PC-9 (cell line): ENCODE results near the gene STX7. TPM values are rescaled to one million over a fixed set of nuclear protein-coding genes. Genes with fewer than 3 reads are reported as not detected.

Source experiments
- BruUV-seq: library from RNA; stranded (reverse); fragments of 400-500 nt; replicated peaks from 2 replicates; lab custom pipeline; 2021; lab: Mats Ljungman, UMichigan
- CTCF ChIA-PET: fragments of 300-600 bp; sonication (Branson Sonifier 250); formaldehyde crosslinking; loops from one replicate; lab custom pipeline; 2022; ENCODE audit warnings: antibody characterized with exemption; lab: Charles Lee
- POLR2A ChIA-PET: fragments of 300-600 bp; sonication (Branson Sonifier 250); formaldehyde crosslinking; loops from one replicate; lab custom pipeline; 2022; ENCODE audit warnings: antibody characterized with exemption; ENCODE audit not compliant: unreplicated experiment; lab: Charles Lee
- DNase-seq, 2 experiments: peaks; one replicate each; pipeline versions ENCODE4 v3.0.0 to v3.0.0-alpha.2; 2015 to 2022; ENCODE audit warnings: mixed read lengths in 1 of 2
- H2AFZ ChIP-seq: fragments of 200-600 bp; sonication (generic); 2 replicates; pipeline ENCODE4 v1.8.1; 2017; ENCODE audit warnings: antibody characterized with exemption
- H3F3A ChIP-seq: fragments of 200-600 bp; sonication (generic); 2 replicates; pipeline ENCODE4 v1.8.1; 2017; ENCODE audit warnings: antibody characterized with exemption, mild to moderate bottlenecking, low read depth; ENCODE audit not compliant: insufficient read depth
- H3K27ac ChIP-seq: fragments of 200-600 bp; sonication (generic); 2 replicates; pipeline ENCODE4 v1.6.1; 2016; ENCODE audit warnings: mixed run types
- H3K27me3 ChIP-seq: fragments of 200-600 bp; sonication (generic); 2 replicates; pipeline ENCODE4 v1.6.1; 2016; ENCODE audit warnings: low read depth, mixed run types; ENCODE audit not compliant: insufficient read depth
- H3K36me3 ChIP-seq: fragments of 200-600 bp; sonication (generic); 2 replicates; pipeline ENCODE4 v1.6.1; 2016; ENCODE audit warnings: low read depth, mixed run types
- H3K4me1 ChIP-seq: fragments of 200-600 bp; sonication (generic); replicated peaks from 2 replicates; pipeline ENCODE4 v1.6.1; 2016; ENCODE audit warnings: mixed run types; ENCODE audit not compliant: insufficient read depth
- H3K4me2 ChIP-seq: fragments of 200-600 bp; sonication (generic); 2 replicates; pipeline ENCODE4 v1.6.1; 2017; ENCODE audit warnings: mixed run types
- H3K4me3 ChIP-seq: fragments of 200-600 bp; sonication (generic); 2 replicates; pipeline ENCODE4 v1.6.1; 2016; ENCODE audit warnings: mixed run types
- H3K79me2 ChIP-seq: fragments of 200-600 bp; sonication (generic); 2 replicates; pipeline ENCODE4 v1.6.1; 2017; ENCODE audit warnings: low read depth, mixed run types
- H3K9me2 ChIP-seq: fragments of 200-600 bp; sonication (generic); 2 replicates; pipeline ENCODE4 v1.8.1; 2017; ENCODE audit warnings: mild to moderate bottlenecking; ENCODE audit not compliant: insufficient read depth
- H3K9me3 ChIP-seq: fragments of 200-600 bp; sonication (generic); 2 replicates; pipeline ENCODE4 v1.8.1; 2016; ENCODE audit warnings: low read depth; ENCODE audit not compliant: insufficient read depth
- H4K20me1 ChIP-seq: fragments of 200-600 bp; sonication (generic); 2 replicates; pipeline ENCODE4 v1.8.1; 2017; ENCODE audit not compliant: insufficient read depth
- EZH2 ChIP-seq: fragments of 200-600 bp; sonication (generic); IDR thresholded peaks from 2 replicates; pipeline ENCODE4 v1.8.0; 2017; ENCODE audit warnings: antibody characterized with exemption, low read depth
- intact Hi-C: fragments of 100-400 bp; cut with micrococcal nuclease; formaldehyde crosslinking; loops from one replicate; pipeline ENCODE4 v1.10.0; 2022; ENCODE audit not compliant: unreplicated experiment
- total RNA-seq: library from RNA; stranded (reverse); gene quantifications from 2 replicates; pipeline ENCODE4 v1.2.3, GENCODE V29; 2021
- TF ChIP-seq, protein P1 (sequence below): fragments of 200-600 bp; sonication (generic); conservative IDR thresholded peaks from 2 replicates; pipeline ENCODE4 v1.6.1; 2017; ENCODE audit warnings: mixed run types, antibody characterized with exemption, mild to moderate bottlenecking, moderate library complexity

The STX7 gene
- total RNA-seq, 1 experiment from 2014 or later = 40.7 TPM

DNA sequence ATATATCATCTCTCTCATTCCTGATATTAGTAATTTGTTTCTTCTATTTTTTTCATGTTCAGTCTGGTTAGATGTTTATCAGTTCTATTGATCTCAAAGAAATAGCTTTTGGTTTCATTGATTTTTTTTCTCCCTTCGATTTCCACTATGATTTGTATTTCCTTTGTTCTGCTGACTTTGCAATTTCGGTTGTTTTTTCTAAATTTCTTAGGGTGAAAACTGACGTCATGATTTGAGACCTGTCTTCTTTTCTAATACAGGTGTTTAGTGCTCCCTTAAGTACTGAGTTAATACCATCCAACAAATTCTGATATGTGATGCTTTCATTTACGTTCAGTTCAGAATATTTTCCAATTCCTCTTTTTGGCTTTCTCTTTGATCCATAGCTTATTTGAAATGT, 25.2 kb downstream of the STX7 start:
- Histone ChIP-seq H3K4me3 (no peak overlapping the region), H3K9me2 (no peaks in the 10 kb centered on the region), H3K27ac (no peak overlapping the region), H3K9me3 (no peaks in the 10 kb centered on the region), H3K36me3 (no peaks in the 10 kb centered on the region), H3K79me2 (no peaks in the 10 kb centered on the region), H3K4me1 (no peaks in the 10 kb centered on the region), H3F3A (no peaks in the 10 kb centered on the region), H2AFZ (no peak overlapping the region), H4K20me1 (0 out of 2 replicates have a peak, but pooled peaks cover 4% of the 10 kb centered on the region), H3K4me2 (no peak overlapping the region), H3K27me3 (no peaks in the 10 kb centered on the region)
- CTCF ChIA-PET = no interaction called here
- no peak for TF ChIP-seq EZH2
- TF ChIP-seq, protein P1, sequence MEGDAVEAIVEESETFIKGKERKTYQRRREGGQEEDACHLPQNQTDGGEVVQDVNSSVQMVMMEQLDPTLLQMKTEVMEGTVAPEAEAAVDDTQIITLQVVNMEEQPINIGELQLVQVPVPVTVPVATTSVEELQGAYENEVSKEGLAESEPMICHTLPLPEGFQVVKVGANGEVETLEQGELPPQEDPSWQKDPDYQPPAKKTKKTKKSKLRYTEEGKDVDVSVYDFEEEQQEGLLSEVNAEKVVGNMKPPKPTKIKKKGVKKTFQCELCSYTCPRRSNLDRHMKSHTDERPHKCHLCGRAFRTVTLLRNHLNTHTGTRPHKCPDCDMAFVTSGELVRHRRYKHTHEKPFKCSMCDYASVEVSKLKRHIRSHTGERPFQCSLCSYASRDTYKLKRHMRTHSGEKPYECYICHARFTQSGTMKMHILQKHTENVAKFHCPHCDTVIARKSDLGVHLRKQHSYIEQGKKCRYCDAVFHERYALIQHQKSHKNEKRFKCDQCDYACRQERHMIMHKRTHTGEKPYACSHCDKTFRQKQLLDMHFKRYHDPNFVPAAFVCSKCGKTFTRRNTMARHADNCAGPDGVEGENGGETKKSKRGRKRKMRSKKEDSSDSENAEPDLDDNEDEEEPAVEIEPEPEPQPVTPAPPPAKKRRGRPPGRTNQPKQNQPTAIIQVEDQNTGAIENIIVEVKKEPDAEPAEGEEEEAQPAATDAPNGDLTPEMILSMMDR = no peak
- intact Hi-C loops = no loop called here
- no peak for DNase-seq
- POLR2A ChIA-PET = no interaction called here
- BruUV-seq = no TSS peak

DNA sequence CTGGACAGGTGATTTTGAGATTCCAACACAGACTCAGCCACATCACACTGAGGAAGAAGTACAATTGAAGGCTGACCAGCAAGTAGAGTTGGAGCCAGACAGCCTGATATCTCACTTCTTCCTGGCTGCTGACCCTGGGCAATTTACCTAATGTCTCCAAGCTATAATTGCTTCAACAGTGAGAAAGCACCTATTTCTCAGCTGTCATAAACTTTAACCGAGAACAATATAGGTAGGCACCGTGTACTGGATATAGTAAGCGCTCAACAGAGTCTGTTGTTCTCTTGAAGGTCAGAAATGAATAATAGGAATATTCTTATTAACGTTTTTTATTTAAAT, 28.3 kb downstream of the STX7 start:
- Histone ChIP-seq H3K9me3 (no peaks in the 10 kb centered on the region), H3K36me3 (no peaks in the 10 kb centered on the region), H3K79me2 (no peaks in the 10 kb centered on the region), H3K4me3 (no peak overlapping the region), H3K27me3 (no peaks in the 10 kb centered on the region), H3K27ac (no peak overlapping the region), H3K9me2 (no peaks in the 10 kb centered on the region), H3F3A (no peaks in the 10 kb centered on the region), H2AFZ (no peak overlapping the region), H4K20me1 (no peaks in the 10 kb centered on the region), H3K4me1 (no peaks in the 10 kb centered on the region), H3K4me2 (no peak overlapping the region)
- DNase-seq = no peak
- TF ChIP-seq, protein P1 = no peak
- TF ChIP-seq EZH2 = no peak
- ChIA-PET CTCF (interaction anchor here (0.5 to 3.2 kb wide), 9 partner anchors 18 to 570 kb away, joined by 3 to 19 read pairs (median 5); no protein-coding TSS in a partner anchor), POLR2A (interaction anchor here (0.6 kb wide), 1 partner anchor 29 kb away, joined by 4 read pairs; no protein-coding TSS in a partner anchor)
- BruUV-seq = no TSS peak
- intact Hi-C loops = loop anchor here (1.0 to 5.0 kb wide), 4 partner anchors 82 to 560 kb away; partner anchors contain the start of gene MOXD1

DNA sequence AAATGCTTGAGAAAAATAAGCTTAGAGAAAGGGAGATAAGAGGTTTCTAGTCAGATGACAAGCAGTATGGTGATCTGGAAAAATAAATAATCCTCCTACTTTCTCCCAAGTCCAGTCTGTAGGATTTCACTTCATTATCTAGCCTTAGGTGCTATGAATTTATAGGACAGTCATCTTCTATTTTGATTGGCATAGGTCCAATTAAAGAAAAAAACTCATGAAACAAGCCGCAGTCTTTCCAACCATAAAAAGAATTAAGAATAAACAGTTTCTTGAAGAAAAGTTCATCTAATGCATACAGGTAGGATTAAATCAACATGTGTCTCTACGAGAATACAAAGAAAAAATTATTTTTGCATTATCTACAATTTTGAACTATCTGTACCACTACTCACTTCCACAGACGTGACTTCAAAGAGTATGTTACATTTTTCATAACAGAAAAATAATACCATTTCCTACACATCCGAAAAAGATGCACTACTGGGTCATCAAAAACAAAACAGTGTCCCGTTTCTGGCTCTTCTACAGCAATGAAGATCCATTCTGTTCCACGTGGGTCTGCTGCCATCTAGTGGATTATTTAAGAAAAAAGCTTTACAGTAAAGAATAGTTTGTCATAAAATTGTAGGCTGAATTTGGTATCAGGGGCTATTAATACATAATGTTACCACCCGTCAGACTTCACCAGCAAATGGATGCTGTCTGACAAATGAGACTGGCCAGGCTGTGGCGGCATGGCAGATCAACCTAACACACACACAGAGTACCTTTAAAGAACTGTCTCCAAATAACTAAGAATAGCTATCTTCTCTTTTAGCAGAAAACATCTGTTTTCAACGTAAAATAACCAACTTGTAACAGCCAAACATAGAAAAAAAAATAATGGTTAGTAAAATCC, 28.9 kb downstream of the STX7 start:
- no TSS peak for BruUV-seq
- Histone ChIP-seq H4K20me1 (no peaks in the 10 kb centered on the region), H3K36me3 (no peaks in the 10 kb centered on the region), H3K9me2 (no peaks in the 10 kb centered on the region), H3K4me3 (no peak overlapping the region), H3F3A (no peaks in the 10 kb centered on the region), H3K27me3 (no peaks in the 10 kb centered on the region), H3K4me1 (no peaks in the 10 kb centered on the region), H3K9me3 (no peaks in the 10 kb centered on the region), H3K79me2 (0 out of 2 replicates have a peak, but pooled peaks cover under 1% of the 10 kb centered on the region), H3K27ac (no peak overlapping the region), H2AFZ (no peak overlapping the region), H3K4me2 (no peak overlapping the region)
- intact Hi-C loops = loop anchor here (1.0 to 5.0 kb wide), 4 partner anchors 82 to 559 kb away; partner anchors contain the start of gene MOXD1
- TF ChIP-seq EZH2 = no peak
- TF ChIP-seq, protein P1 = peak; percentile 96
- peak; percentile 20 to 53 for DNase-seq
- ChIA-PET POLR2A (interaction anchor here (0.6 kb wide), 1 partner anchor 29 kb away, joined by 4 read pairs; no protein-coding TSS in a partner anchor), CTCF (interaction anchor here (0.5 to 3.2 kb wide), 10 partner anchors 17 to 570 kb away, joined by 3 to 19 read pairs (median 5); no protein-coding TSS in a partner anchor)
